ENCODE results near the gene SOX6. TPM values are rescaled to one million over a fixed set of nuclear protein-coding genes. Genes with fewer than 3 reads are reported as not detected.

Gene SOX6
- total and polyA plus RNA-seq, 12 donors, result 0.80 to 43.0 (median 21.2) TPM

- no peak overlapping the region for H3K27ac ChIP-seq
- no peaks in the 10 kb centered on the region for H3K9me3 ChIP-seq
- H3K4me3 ChIP-seq, result no peak overlapping the region
- intact Hi-C loops (cut with DNase I), result no loop called here
- no peak for ATAC-seq
- peaks cover 0 to 9% (median 0%) of the 10 kb centered on the region in 9 donors for H3K36me3 ChIP-seq
- TF ChIP-seq, protein P1, sequence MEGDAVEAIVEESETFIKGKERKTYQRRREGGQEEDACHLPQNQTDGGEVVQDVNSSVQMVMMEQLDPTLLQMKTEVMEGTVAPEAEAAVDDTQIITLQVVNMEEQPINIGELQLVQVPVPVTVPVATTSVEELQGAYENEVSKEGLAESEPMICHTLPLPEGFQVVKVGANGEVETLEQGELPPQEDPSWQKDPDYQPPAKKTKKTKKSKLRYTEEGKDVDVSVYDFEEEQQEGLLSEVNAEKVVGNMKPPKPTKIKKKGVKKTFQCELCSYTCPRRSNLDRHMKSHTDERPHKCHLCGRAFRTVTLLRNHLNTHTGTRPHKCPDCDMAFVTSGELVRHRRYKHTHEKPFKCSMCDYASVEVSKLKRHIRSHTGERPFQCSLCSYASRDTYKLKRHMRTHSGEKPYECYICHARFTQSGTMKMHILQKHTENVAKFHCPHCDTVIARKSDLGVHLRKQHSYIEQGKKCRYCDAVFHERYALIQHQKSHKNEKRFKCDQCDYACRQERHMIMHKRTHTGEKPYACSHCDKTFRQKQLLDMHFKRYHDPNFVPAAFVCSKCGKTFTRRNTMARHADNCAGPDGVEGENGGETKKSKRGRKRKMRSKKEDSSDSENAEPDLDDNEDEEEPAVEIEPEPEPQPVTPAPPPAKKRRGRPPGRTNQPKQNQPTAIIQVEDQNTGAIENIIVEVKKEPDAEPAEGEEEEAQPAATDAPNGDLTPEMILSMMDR (IDR thresholded peaks at IDR 0.05), result no peak
- H3K4me1 ChIP-seq, result peaks cover 0 to 26% (median 19%) of the 10 kb centered on the region in 9 donors
- 63 to 72% methylated on average over 3 of the region's 3 CpGs for WGBS, 2 donors
- H3K27me3 ChIP-seq, result no peaks in the 10 kb centered on the region
- DNase-seq, result no peak
These were observed 342.6 kb downstream of the SOX6 start for GRCh38 chr11:16013649-16014275.

DNA sequence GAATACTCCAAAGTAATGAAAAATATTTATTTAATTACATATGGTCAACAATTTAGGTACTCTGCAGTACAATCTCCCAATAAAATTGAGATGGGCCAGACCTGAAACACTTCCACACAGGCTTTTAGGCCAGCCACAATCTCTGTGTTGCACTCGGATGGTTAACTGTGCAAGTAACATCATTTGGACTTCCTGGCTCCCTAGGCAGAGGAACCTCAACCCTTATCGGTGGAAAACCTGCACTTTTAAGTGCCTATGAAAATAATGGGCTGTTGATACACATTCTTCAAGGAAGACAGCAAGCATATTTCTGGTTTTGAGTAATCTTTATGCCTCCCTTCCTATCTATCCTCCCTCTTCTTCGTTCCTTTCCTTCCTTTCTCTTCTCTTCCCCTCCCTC lies 343.1 kb downstream of the SOX6 start:
- no peak for ATAC-seq
- peaks cover 0 to 26% (median 19%) of the 10 kb centered on the region in 9 donors for H3K4me1 ChIP-seq
- 61 to 62% methylated on average over 3 of the region's 3 CpGs for WGBS, 2 donors

DNA sequence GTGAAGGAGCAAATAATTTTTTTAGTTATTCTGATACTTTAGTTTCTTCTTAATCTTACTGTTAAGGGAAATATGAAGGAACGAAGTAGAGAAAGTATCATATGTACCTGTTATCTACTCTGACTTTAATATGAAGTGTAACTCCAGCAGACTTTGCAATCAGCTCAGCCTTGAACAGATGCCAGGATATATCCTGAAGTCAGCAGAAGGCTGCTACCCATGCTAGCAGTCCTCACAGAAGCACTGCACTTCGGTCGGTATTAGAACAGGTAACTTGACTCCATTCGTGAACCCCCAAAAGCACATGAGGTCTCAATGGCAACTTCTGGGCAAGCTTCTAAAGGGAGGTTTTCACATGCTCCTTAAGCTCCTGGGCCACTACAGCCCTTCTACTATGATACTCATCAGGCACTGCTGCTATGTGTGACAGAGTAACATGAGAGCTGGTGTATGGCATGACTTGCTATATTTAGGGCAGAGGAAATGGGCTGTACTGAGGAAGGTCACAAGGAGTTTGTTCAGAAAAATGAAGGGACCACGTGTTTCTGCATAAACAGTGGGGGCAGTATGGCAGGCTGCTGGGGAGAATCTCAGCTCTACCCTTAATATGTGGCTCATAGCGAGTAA lies 344.1 kb downstream of the SOX6 start:
- Histone ChIP-seq H3K36me3 (peaks cover 0 to 9% (median 0%) of the 10 kb centered on the region in 9 donors), H3K27me3 (no peaks in the 10 kb centered on the region), H3K27ac (no peak overlapping the region), H3K9me3 (no peaks in the 10 kb centered on the region), H3K4me1 (peaks cover 0 to 29% (median 19%) of the 10 kb centered on the region in 9 donors), H3K4me3 (no peak overlapping the region)
- 46 to 49% methylated on average over 6 of the region's 6 CpGs for WGBS, 2 donors
- intact Hi-C loops (cut with DNase I), result no loop called here
- ATAC-seq (peak in 4 of 8 donors; percentile 28 to 49 (median 38)), DNase-seq (no peak)
- TF ChIP-seq, protein P1 (IDR thresholded peaks at IDR 0.05), result no peak

More for the DNA sequence above, 343.1 kb downstream of the SOX6 start:
- Histone ChIP-seq H3K9me3 (no peaks in the 10 kb centered on the region), H3K27ac (no peak overlapping the region), H3K27me3 (no peaks in the 10 kb centered on the region), H3K4me3 (no peak overlapping the region), H3K36me3 (peaks cover 0 to 9% (median 0%) of the 10 kb centered on the region in 9 donors)
- no peak for DNase-seq
- TF ChIP-seq, protein P1 (IDR thresholded peaks at IDR 0.05), result no peak
- intact Hi-C loops (cut with DNase I), result no loop called here

DNA sequence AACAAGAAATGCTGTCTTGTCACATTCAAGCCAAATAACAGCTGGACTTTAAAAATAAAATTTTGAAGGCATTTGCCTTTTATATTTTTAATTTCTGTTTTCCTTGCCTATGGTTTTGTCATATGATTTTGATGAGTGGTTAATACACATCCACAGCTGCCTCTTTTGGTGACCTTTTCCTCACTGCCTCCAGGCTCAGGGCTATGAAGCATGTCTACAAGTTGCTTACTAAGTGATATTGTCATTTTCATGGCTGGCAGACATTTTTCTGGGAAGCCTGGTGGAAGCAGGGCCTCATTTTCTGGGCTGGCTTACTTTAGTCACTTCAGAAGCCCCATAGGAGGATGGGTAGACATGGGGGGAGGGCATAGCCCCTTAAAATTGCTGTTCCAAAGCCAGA lies 344.9 kb downstream of the SOX6 start:
- Histone ChIP-seq H3K9me3 (no peaks in the 10 kb centered on the region), H3K4me1 (peaks cover 0 to 32% (median 17%) of the 10 kb centered on the region in 9 donors), H3K27ac (no peak overlapping the region), H3K4me3 (no peak overlapping the region), H3K27me3 (no peaks in the 10 kb centered on the region), H3K36me3 (peaks cover 0 to 9% (median 0%) of the 10 kb centered on the region in 9 donors)
- ATAC-seq (no peak), DNase-seq (no peak)
- intact Hi-C loops (cut with DNase I), result no loop called here
- TF ChIP-seq, protein P1 (IDR thresholded peaks at IDR 0.05), result no peak
